ENCODE measurements around the gene SLC2A1. TPM values are rescaled to one million over a fixed set of nuclear protein-coding genes. Genes with fewer than 3 reads are reported as not detected.

SLC2A1 gene
- total and polyA plus RNA-seq, 9 of the 15 experiments (the other 6 are each of a cell fraction or from before 2014, with no cell fraction given): 12.6 to 153 (median 48.0) TPM

DNA sequence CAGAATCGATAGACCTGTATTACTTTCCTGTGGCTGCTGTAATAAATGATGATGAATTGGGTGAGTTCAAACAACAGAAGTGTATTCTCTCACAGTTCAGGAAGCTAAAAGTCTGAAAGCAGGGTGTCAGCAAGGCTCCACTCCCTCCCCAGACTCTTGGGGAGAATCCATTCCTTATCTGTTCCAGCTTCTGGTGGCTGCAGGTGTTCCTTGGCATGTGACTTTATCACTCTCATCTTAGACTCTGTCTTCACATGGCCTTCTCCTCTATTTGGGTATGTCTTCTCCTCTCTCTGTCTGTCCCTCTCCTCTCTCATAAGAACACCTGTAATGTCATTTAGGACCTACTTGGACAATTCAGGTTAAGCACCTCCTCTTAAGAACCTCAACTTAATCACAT lies 44.1 kb upstream of the SLC2A1 start (continued):
- TF ChIP-seq, protein P1, sequence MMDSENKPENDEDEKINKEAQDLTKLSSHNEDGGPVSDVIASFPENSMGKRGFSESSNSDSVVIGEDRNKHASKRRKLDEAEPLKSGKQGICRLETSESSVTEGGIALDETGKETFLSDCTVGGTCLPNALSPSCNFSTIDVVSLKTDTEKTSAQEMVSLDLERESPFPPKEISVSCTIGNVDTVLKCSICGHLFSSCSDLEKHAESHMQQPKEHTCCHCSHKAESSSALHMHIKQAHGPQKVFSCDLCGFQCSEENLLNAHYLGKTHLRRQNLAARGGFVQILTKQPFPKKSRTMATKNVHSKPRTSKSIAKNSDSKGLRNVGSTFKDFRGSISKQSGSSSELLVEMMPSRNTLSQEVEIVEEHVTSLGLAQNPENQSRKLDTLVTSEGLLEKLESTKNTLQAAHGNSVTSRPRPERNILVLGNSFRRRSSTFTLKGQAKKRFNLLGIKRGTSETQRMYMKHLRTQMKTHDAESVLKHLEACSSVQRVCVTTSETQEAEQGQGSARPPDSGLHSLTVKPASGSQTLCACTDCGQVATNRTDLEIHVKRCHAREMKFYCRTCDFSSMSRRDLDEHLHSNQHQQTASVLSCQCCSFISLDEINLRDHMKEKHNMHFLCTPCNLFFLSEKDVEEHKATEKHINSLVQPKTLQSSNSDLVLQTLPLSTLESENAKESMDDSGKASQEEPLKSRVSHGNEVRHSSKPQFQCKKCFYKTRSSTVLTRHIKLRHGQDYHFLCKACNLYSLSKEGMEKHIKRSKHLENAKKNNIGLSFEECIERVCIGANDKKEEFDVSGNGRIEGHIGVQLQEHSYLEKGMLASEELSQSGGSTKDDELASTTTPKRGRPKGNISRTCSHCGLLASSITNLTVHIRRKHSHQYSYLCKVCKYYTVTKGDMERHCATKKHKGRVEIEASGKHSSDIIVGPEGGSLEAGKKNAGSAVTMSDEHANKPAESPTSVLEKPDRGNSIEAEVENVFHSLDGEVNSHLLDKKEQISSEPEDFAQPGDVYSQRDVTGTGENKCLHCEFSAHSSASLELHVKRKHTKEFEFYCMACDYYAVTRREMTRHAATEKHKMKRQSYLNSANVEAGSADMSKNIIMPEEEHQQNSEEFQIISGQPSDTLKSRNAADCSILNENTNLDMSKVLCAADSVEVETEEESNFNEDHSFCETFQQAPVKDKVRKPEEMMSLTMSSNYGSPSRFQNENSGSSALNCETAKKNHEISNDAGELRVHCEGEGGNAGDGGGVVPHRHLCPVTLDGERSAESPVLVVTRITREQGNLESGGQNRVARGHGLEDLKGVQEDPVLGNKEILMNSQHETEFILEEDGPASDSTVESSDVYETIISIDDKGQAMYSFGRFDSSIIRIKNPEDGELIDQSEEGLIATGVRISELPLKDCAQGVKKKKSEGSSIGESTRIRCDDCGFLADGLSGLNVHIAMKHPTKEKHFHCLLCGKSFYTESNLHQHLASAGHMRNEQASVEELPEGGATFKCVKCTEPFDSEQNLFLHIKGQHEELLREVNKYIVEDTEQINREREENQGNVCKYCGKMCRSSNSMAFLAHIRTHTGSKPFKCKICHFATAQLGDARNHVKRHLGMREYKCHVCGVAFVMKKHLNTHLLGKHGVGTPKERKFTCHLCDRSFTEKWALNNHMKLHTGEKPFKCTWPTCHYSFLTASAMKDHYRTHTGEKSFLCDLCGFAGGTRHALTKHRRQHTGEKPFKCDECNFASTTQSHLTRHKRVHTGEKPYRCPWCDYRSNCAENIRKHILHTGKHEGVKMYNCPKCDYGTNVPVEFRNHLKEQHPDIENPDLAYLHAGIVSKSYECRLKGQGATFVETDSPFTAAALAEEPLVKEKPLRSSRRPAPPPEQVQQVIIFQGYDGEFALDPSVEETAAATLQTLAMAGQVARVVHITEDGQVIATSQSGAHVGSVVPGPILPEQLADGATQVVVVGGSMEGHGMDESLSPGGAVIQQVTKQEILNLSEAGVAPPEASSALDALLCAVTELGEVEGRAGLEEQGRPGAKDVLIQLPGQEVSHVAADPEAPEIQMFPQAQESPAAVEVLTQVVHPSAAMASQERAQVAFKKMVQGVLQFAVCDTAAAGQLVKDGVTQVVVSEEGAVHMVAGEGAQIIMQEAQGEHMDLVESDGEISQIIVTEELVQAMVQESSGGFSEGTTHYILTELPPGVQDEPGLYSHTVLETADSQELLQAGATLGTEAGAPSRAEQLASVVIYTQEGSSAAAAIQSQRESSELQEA (IDR thresholded peaks at IDR 0.05; ENCODE audit: low read depth): no peak
- no peak for TF ChIP-seq TCFL5 (CRISPR knock-in tag; conservative IDR thresholded peaks at IDR 0.05)

DNA sequence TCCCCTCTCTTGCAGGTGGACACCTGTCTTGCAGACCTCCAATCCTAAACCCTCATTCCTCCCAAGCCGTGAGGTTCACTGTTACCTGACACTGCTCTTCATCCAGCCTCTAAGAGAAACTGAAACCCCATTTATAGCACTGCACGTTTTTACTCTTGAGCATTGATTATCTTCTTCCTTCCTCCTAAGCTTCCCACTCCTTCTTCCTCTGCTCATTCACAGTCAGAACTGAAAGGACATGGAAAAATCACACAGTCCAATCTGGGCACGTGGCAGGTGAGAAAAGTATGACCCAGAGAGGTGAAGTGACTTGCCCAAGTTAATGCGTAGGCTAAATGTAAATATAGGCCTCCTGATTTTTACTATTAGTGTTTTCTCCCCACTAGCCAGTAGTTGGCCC lies 43.4 kb upstream of the SLC2A1 start:
- Histone ChIP-seq H3K27me3 (ENCODE audit: control insufficient read depth in 2 of 2, insufficient read depth in 2 of 2, low read length in 2 of 2) (no peaks in the 10 kb centered on the region; a peak in 1 of 5 replicates), H3K4me2 (ENCODE audit: insufficient read depth, low read length) (no peak overlapping the region), H3K27ac (ENCODE audit: extremely low read depth, low read depth, low read length) (no peak overlapping the region), H3K9ac (ENCODE audit: insufficient read depth in 1 of 2, low read depth in 2 of 2, low read length in 2 of 2) (no peak overlapping the region), H4K20me1 (replicated peaks; ENCODE audit: control insufficient read depth, insufficient read depth, low read length) (no peaks in the 10 kb centered on the region), H3K9me1 (ENCODE audit: control insufficient read depth, insufficient read depth, low read length) (no peaks in the 10 kb centered on the region), H3K79me2 (ENCODE audit: control insufficient read depth, insufficient read depth, low read length) (no peaks in the 10 kb centered on the region), H3K9me3 (replicated peaks; ENCODE audit: control insufficient read depth, insufficient read depth, low read depth, low read length) (no peaks in the 10 kb centered on the region), H2AFZ (ENCODE audit: low read depth, low read length) (no peak overlapping the region), H3K36me3 (ENCODE audit: control insufficient read depth, insufficient read depth, low read length) (no peaks in the 10 kb centered on the region), H3K4me3 (no peak overlapping the region), H3K4me1 (replicated peaks in 1 of 2; ENCODE audit: control insufficient read depth in 2 of 2, insufficient read depth in 2 of 2, low read length in 2 of 2) (peaks cover 18 to 25% of the 10 kb centered on the region in 2 experiments; a peak in 4 of 5 replicates)
- 11% methylated on average over 4 of the region's 4 CpGs for WGBS (ENCODE audit: insufficient coverage, low coverage, missing lambda C conversion rate)
- CTCF ChIA-PET (ENCODE audit: low intra/inter-chr PET ratio): no interaction called here
- no TSS peak for BruUV-seq (replicated peaks)
- intact Hi-C loops (cut with micrococcal nuclease) (no loop called here), in situ Hi-C loops (cut with MboI) (no loop called here)
- POLR2A ChIA-PET: no interaction called here
- DNase-seq (ENCODE audit: extremely low read depth in 1 of 4, low spot score in 3 of 4) (no peak), FAIRE-seq (no peak), ATAC-seq (no peak)
- TF ChIP-seq NFYB (IDR thresholded peaks at IDR 0.05; ENCODE audit: extremely low read depth, insufficient read length) (no peak), BHLHE40 (IDR thresholded peaks at IDR 0.05; ENCODE audit: low read length) (0 out of 2 replicates have a peak, but pooled peaks have one; percentile 48), DNMT1 (IDR thresholded peaks at IDR 0.05) (no peak)
- TF ChIP-seq, protein P2, sequence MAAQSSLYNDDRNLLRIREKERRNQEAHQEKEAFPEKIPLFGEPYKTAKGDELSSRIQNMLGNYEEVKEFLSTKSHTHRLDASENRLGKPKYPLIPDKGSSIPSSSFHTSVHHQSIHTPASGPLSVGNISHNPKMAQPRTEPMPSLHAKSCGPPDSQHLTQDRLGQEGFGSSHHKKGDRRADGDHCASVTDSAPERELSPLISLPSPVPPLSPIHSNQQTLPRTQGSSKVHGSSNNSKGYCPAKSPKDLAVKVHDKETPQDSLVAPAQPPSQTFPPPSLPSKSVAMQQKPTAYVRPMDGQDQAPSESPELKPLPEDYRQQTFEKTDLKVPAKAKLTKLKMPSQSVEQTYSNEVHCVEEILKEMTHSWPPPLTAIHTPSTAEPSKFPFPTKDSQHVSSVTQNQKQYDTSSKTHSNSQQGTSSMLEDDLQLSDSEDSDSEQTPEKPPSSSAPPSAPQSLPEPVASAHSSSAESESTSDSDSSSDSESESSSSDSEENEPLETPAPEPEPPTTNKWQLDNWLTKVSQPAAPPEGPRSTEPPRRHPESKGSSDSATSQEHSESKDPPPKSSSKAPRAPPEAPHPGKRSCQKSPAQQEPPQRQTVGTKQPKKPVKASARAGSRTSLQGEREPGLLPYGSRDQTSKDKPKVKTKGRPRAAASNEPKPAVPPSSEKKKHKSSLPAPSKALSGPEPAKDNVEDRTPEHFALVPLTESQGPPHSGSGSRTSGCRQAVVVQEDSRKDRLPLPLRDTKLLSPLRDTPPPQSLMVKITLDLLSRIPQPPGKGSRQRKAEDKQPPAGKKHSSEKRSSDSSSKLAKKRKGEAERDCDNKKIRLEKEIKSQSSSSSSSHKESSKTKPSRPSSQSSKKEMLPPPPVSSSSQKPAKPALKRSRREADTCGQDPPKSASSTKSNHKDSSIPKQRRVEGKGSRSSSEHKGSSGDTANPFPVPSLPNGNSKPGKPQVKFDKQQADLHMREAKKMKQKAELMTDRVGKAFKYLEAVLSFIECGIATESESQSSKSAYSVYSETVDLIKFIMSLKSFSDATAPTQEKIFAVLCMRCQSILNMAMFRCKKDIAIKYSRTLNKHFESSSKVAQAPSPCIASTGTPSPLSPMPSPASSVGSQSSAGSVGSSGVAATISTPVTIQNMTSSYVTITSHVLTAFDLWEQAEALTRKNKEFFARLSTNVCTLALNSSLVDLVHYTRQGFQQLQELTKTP (IDR thresholded peaks at IDR 0.05; ENCODE audit: low read depth in 1 of 2, partially characterized antibody in 2 of 2): no peak
